ENCODE measurements around the gene RNF126. TPM values are rescaled to one million over a fixed set of nuclear protein-coding genes. Genes with fewer than 3 reads are reported as not detected.
A peak's percentile ranks its signal among the peaks of the same experiment; 100 is the strongest.

RNF126 gene
- total RNA-seq = 76.6 and 78.5 TPM in 2 replicates
- 88.7 and 92.1 TPM in 2 replicates for polyA plus RNA-seq

- Histone ChIP-seq H3K36me3 (no peaks in the 10 kb centered on the region), H3K4me3 (peak within 1 kb of the TSS; percentile 99), H3K27me3 (no peaks in the 10 kb centered on the region), H3K27ac (peak within 1 kb of the TSS; percentile 82), H3K4me1 (ENCODE audit: low read depth) (peaks cover 8% of the 10 kb centered on the region), H3K9me3 (ENCODE audit: low read depth) (no peaks in the 10 kb centered on the region)
- DNase-seq (ENCODE audit: low read depth in 1 of 2, low spot score in 1 of 2) = peak; percentile 93 to 95
- no peak for TF ChIP-seq CTCF (IDR thresholded peaks at IDR 0.05; ENCODE audit: low read depth, low read length)
Measured at GRCh38 chr19:662962-663681, at the start of gene RNF126. RNF126 (minus strand) TSS chr19:663214; CDS start chr19:663121, 93 bp downstream.

- Histone ChIP-seq H3K27me3 (no peaks in the 10 kb centered on the region), H3K4me1 (ENCODE audit: low read depth) (no peaks in the 10 kb centered on the region), H3K36me3 (no peaks in the 10 kb centered on the region), H3K4me3 (no peak overlapping the region), H3K9me3 (ENCODE audit: low read depth) (no peaks in the 10 kb centered on the region), H3K27ac (no peak overlapping the region)
- no peak for TF ChIP-seq CTCF (IDR thresholded peaks at IDR 0.05; ENCODE audit: low read depth, low read length)
- no peak for DNase-seq (ENCODE audit: low read depth in 1 of 2, low spot score in 1 of 2)
Measured at GRCh38 chr19:711254-711653, 48.2 kb upstream of the RNF126 start.

GRCh38 chr19:710767-711166 lies 47.8 kb upstream of the RNF126 start:
- H3K27ac ChIP-seq = no peak overlapping the region
- H3K36me3 ChIP-seq = no peaks in the 10 kb centered on the region
- no peak for TF ChIP-seq CTCF (IDR thresholded peaks at IDR 0.05; ENCODE audit: low read depth, low read length)
- H3K4me1 ChIP-seq (ENCODE audit: low read depth) = no peaks in the 10 kb centered on the region
- DNase-seq (ENCODE audit: low read depth in 1 of 2, low spot score in 1 of 2) = no peak
- no peak overlapping the region for H3K4me3 ChIP-seq
- H3K27me3 ChIP-seq = no peaks in the 10 kb centered on the region
- no peaks in the 10 kb centered on the region for H3K9me3 ChIP-seq (ENCODE audit: low read depth)

- no peaks in the 10 kb centered on the region for H3K36me3 ChIP-seq
- H3K27ac ChIP-seq = no peak overlapping the region
- no peak for TF ChIP-seq CTCF (IDR thresholded peaks at IDR 0.05; ENCODE audit: low read depth, low read length)
- no peaks in the 10 kb centered on the region for H3K27me3 ChIP-seq
- no peaks in the 10 kb centered on the region for H3K4me1 ChIP-seq (ENCODE audit: low read depth)
- H3K9me3 ChIP-seq (ENCODE audit: low read depth) = no peaks in the 10 kb centered on the region
- H3K4me3 ChIP-seq = peak overlapping the region; percentile 98
- DNase-seq (ENCODE audit: low read depth in 1 of 2, low spot score in 1 of 2) = no peak
Measured at GRCh38 chr19:709965-710571, 47.1 kb upstream of the RNF126 start.

GRCh38 chr19:709196-709964 lies 46.4 kb upstream of the RNF126 start:
- peak in 1 of 2 donors; percentile 45 for DNase-seq (ENCODE audit: low read depth in 1 of 2, low spot score in 1 of 2)

More at GRCh38 chr19:709196-709964, 46.4 kb upstream of the RNF126 start:
- no peaks in the 10 kb centered on the region for H3K27me3 ChIP-seq
- no peaks in the 10 kb centered on the region for H3K36me3 ChIP-seq
- no peaks in the 10 kb centered on the region for H3K9me3 ChIP-seq (ENCODE audit: low read depth)
- peak overlapping the region; percentile 98 for H3K4me3 ChIP-seq
- H3K27ac ChIP-seq = no peak overlapping the region
- TF ChIP-seq CTCF (IDR thresholded peaks at IDR 0.05; ENCODE audit: low read depth, low read length) = no peak
- H3K4me1 ChIP-seq (ENCODE audit: low read depth) = no peaks in the 10 kb centered on the region

Measured in cardiac muscle cell (in vitro differentiated cells and primary cell).